H9 (cell line): Measurements from ENCODE around the gene OR6M1. TPM values are rescaled to one million over a fixed set of nuclear protein-coding genes. Genes with fewer than 3 reads are reported as not detected.

Source experiments
- DNase-seq: peaks from one replicate; pipeline ENCODE4 v3.0.0-alpha.2; 2017
- H2AFZ ChIP-seq: one replicate; pipeline ENCODE4 v1.6.1; 2013; ENCODE audit warnings: mild to moderate bottlenecking, low read length, control low read depth, moderate library complexity
- H2AK5ac ChIP-seq: 2 replicates; pipeline ENCODE4 v1.6.1; 2013; ENCODE audit warnings: low read length, control low read depth, mixed read lengths; ENCODE audit not compliant: insufficient read length
- H2BK120ac ChIP-seq: one replicate; pipeline ENCODE4 v1.6.1; 2013; ENCODE audit warnings: low read depth, mild to moderate bottlenecking, low read length, control low read depth, inconsistent platforms; ENCODE audit not compliant: poor library complexity, severe bottlenecking
- H2BK12ac ChIP-seq: 2 replicates; pipeline ENCODE4 v1.6.1; 2013; ENCODE audit warnings: low read length, control low read depth, mixed read lengths, low read depth; ENCODE audit not compliant: insufficient read length
- H2BK15ac ChIP-seq: 2 replicates; pipeline ENCODE4 v1.6.1; 2013; ENCODE audit warnings: low read depth, low read length, control low read depth
- H2BK20ac ChIP-seq: one replicate; pipeline ENCODE4 v1.6.1; 2013; ENCODE audit warnings: low read depth, mild to moderate bottlenecking, low read length, control low read depth, inconsistent platforms; ENCODE audit not compliant: poor library complexity, severe bottlenecking
- H2BK5ac ChIP-seq: 2 replicates; pipeline ENCODE4 v1.6.1; 2013; ENCODE audit warnings: low read length, control low read depth, mixed read lengths; ENCODE audit not compliant: insufficient read length
- H3K14ac ChIP-seq: 2 replicates; pipeline ENCODE4 v1.6.1; 2013; ENCODE audit warnings: low read length, control low read depth; ENCODE audit not compliant: insufficient read depth
- H3K18ac ChIP-seq: 2 replicates; pipeline ENCODE4 v1.6.1; 2013; ENCODE audit warnings: low read depth, mild to moderate bottlenecking, mixed read lengths, low read length, control low read depth; ENCODE audit not compliant: insufficient read length
- H3K23ac ChIP-seq: 2 replicates; pipeline ENCODE4 v1.6.1; 2013; ENCODE audit warnings: low read length, control low read depth, mixed read lengths, low read depth; ENCODE audit not compliant: insufficient read length
- H3K23me2 ChIP-seq: 2 replicates; pipeline ENCODE4 v1.6.1; 2013; ENCODE audit warnings: low read depth, mild to moderate bottlenecking, mixed read lengths, low read length, control low read depth; ENCODE audit not compliant: insufficient read length, poor library complexity, severe bottlenecking
- H3K27ac ChIP-seq: 2 replicates; pipeline ENCODE4 v1.5.1; 2013; ENCODE audit warnings: low read length, control low read depth, mixed read lengths, low read depth; ENCODE audit not compliant: insufficient read length
- H3K27me3 ChIP-seq: 2 replicates; pipeline ENCODE4 v1.6.1; 2013; ENCODE audit warnings: low read length, control low read depth, inconsistent platforms; ENCODE audit not compliant: insufficient read depth
- H3K4ac ChIP-seq: 2 replicates; pipeline ENCODE4 v1.6.1; 2013; ENCODE audit warnings: low read depth, mild to moderate bottlenecking, control low read depth, inconsistent platforms, low read length, moderate library complexity
- H3K4me1 ChIP-seq: 2 replicates; pipeline ENCODE4 v1.6.1; 2013; ENCODE audit warnings: low read length, control low read depth, inconsistent platforms; ENCODE audit not compliant: insufficient read depth
- H3K4me2 ChIP-seq: 2 replicates; pipeline ENCODE4 v1.6.1; 2013; ENCODE audit warnings: low read length, control low read depth, mixed read lengths; ENCODE audit not compliant: insufficient read length, insufficient read depth
- H3K56ac ChIP-seq: 2 replicates; pipeline ENCODE4 v1.6.1; 2013; ENCODE audit warnings: low read depth, mild to moderate bottlenecking, mixed read lengths, low read length, control low read depth; ENCODE audit not compliant: insufficient read length
- H3K79me1 ChIP-seq: 2 replicates; pipeline ENCODE4 v1.6.1; 2013; ENCODE audit warnings: low read depth, mild to moderate bottlenecking, moderate library complexity, low read length, control low read depth, inconsistent platforms; ENCODE audit not compliant: insufficient read depth, poor library complexity, severe bottlenecking
- H3K79me2 ChIP-seq: 2 replicates; pipeline ENCODE4 v1.6.1; 2013; ENCODE audit warnings: low read length, control low read depth, inconsistent platforms; ENCODE audit not compliant: insufficient read depth
- H3K9ac ChIP-seq: 2 replicates; pipeline ENCODE4 v1.6.1; 2013; ENCODE audit warnings: low read length, control low read depth, mixed read lengths; ENCODE audit not compliant: insufficient read length; ENCODE audit errors: extremely low read depth
- H3K9me3 ChIP-seq: one replicate; pipeline ENCODE4 v1.6.1; 2013; ENCODE audit warnings: low read depth, low read length, inconsistent platforms; ENCODE audit not compliant: control insufficient read depth
- H3T11ph ChIP-seq: one replicate; pipeline ENCODE4 v1.6.1; 2013; ENCODE audit warnings: mild to moderate bottlenecking, low read length, control low read depth, inconsistent platforms
- H4K20me1 ChIP-seq: one replicate; pipeline ENCODE4 v1.6.1; 2013; ENCODE audit not compliant: control insufficient read depth, insufficient read length, insufficient read depth
- H4K5ac ChIP-seq: 2 replicates; pipeline ENCODE4 v1.6.1; 2013; ENCODE audit warnings: low read depth, mild to moderate bottlenecking, mixed read lengths, low read length, control low read depth; ENCODE audit not compliant: insufficient read length
- H4K8ac ChIP-seq: replicated peaks from 2 replicates; pipeline ENCODE4 v1.6.1; 2013; ENCODE audit warnings: low read length, control low read depth, mixed read lengths, low read depth; ENCODE audit not compliant: insufficient read length
- H4K91ac ChIP-seq: 2 replicates; pipeline ENCODE4 v1.6.1; 2013; ENCODE audit warnings: low read depth, mild to moderate bottlenecking, moderate library complexity, mixed read lengths, low read length, control low read depth; ENCODE audit not compliant: insufficient read length
- H3K27ac Mint-ChIP-seq, 3 experiments: 2 replicates in 2 of 3; 3 replicates in 1 of 3; pipeline ENCODE4 v1.8.0; 2020 to 2021; ENCODE audit warnings: mixed read lengths in 3 of 3, mild to moderate bottlenecking in 1 of 3, moderate library complexity in 1 of 3
- H3K27me3 Mint-ChIP-seq: 2 replicates; pipeline ENCODE4 v1.8.0; 2021; ENCODE audit warnings: low read depth, mild to moderate bottlenecking, moderate library complexity, mixed read lengths
- H3K36me3 Mint-ChIP-seq, 3 experiments: 2 replicates in 2 of 3; 3 replicates in 1 of 3; pipeline ENCODE4 v1.8.0; 2020 to 2021; ENCODE audit warnings: low read depth in 3 of 3, mixed read lengths in 3 of 3; ENCODE audit not compliant: insufficient read depth in 1 of 3
- H3K4me1 Mint-ChIP-seq, 2 experiments: 2 replicates each; pipeline ENCODE4 v1.8.0; 2020; ENCODE audit warnings: mixed read lengths in 2 of 2
- H3K4me3 Mint-ChIP-seq, 2 experiments: 2 replicates in 1 of 2; 3 replicates in 1 of 2; pipeline ENCODE4 v1.8.0; 2020 to 2021; ENCODE audit warnings: mild to moderate bottlenecking in 2 of 2, mixed read lengths in 2 of 2, moderate library complexity in 1 of 2
- H3K9me3 Mint-ChIP-seq, 2 experiments: 2 replicates in 1 of 2; 3 replicates in 1 of 2; pipeline ENCODE4 v1.8.0; 2020; ENCODE audit warnings: mild to moderate bottlenecking in 2 of 2, mixed read lengths in 2 of 2, moderate library complexity in 1 of 2
- CTCF ChIP-seq: fragments of 200-600 bp; sonication (generic); conservative IDR thresholded peaks from 3 replicates; pipeline ENCODE4 v1.8.0; 2021; ENCODE audit warnings: antibody characterized with exemption, mild to moderate bottlenecking
- WGBS: extraction: QIAGEN DNeasy Blood & Tissue Kit; methylation state at CpG from one replicate; pipeline ENCODE4 v1.1.7; 2013; ENCODE audit warnings: missing lambda C conversion rate, low lambda C conversion rate, mixed read lengths; ENCODE audit not compliant: insufficient read length; ENCODE audit errors: extremely low coverage; 5-methylcytosine and 5-hydroxymethylcytosine counted together
- total RNA-seq: library from RNA; stranded (reverse); gene quantifications from 2 replicates; pipeline ENCODE4 v1.2.1, GENCODE V29; 2021

Gene OR6M1
- total RNA-seq, 1 experiment from 2014 or later = not detected

GRCh38 chr11:123797114-123797513, 9.0 kb downstream of the OR6M1 start:
- Histone ChIP-seq H2BK120ac (no peak overlapping the region), H3K56ac (no peak overlapping the region), H3K27ac (no peak overlapping the region), H3K4me1 (no peaks in the 10 kb centered on the region), H2BK12ac (no peak overlapping the region), H2AK5ac (no peak overlapping the region), H4K20me1 (no peaks in the 10 kb centered on the region), H3K9me3 (no peaks in the 10 kb centered on the region), H3K4ac (no peak overlapping the region), H2AFZ (no peak overlapping the region), H2BK15ac (no peak overlapping the region), H3T11ph (no peak overlapping the region), H3K14ac (no peak overlapping the region), H4K8ac (no peak overlapping the region), H3K18ac (no peak overlapping the region), H3K79me1 (no peaks in the 10 kb centered on the region), H3K79me2 (no peaks in the 10 kb centered on the region), H3K9ac (no peak overlapping the region), H3K23me2 (no peaks in the 10 kb centered on the region), H3K4me2 (no peak overlapping the region), H4K5ac (no peak overlapping the region), H4K91ac (no peak overlapping the region), H3K27me3 (no peaks in the 10 kb centered on the region), H2BK5ac (no peak overlapping the region), H2BK20ac (no peak overlapping the region), H3K23ac (no peak overlapping the region)
- H3K27ac Mint-ChIP-seq = no peak overlapping the region
- DNase-seq = no peak
- H3K9me3 Mint-ChIP-seq = peaks cover 22 to 31% of the 10 kb centered on the region in 2 experiments
- no CpG with 5 or more reads among the region's 4 CpGs for WGBS
- peaks cover 14 to 27% of the 10 kb centered on the region in 2 experiments for H3K4me1 Mint-ChIP-seq
- H3K27me3 Mint-ChIP-seq = no peaks in the 10 kb centered on the region
- H3K36me3 Mint-ChIP-seq = peaks cover 17 to 36% (median 24%) of the 10 kb centered on the region in 3 experiments
- no peak overlapping the region for H3K4me3 Mint-ChIP-seq
- TF ChIP-seq CTCF = no peak
